GM21786 (cell line): ENCODE data around the gene RSPO1.

Source experiments
- ATAC-seq: cut with Tn5 transposase; IDR thresholded peaks from one replicate; pipeline ENCODE4 v1.9.1; 2021; ENCODE audit not compliant: unreplicated experiment

RSPO1 gene

GRCh38 chr1:37574834-37575480, 59.7 kb downstream of the RSPO1 start:
- ATAC-seq: no peak

GRCh38 chr1:37570528-37571334, 64.0 kb downstream of the RSPO1 start:
- no peak for ATAC-seq

GRCh38 chr1:37567023-37567422, 67.7 kb downstream of the RSPO1 start:
- no peak for ATAC-seq

- ATAC-seq: no peak
Measured at GRCh38 chr1:37564892-37565291, 69.8 kb downstream of the RSPO1 start.

GRCh38 chr1:37562984-37563383, 71.7 kb downstream of the RSPO1 start:
- no peak for ATAC-seq
